IgD-negative memory B cell (primary cell): ENCODE measurements around the gene CYTH4. TPM values are rescaled to one million over a fixed set of nuclear protein-coding genes. Genes with fewer than 3 reads are reported as not detected.
"Not testable (repeated sequence)": the region's sequence is repeated elsewhere in the genome, so short reads cannot be mapped to it uniquely, and the experiment has no call there.

Experiments
- H3K27ac Mint-ChIP-seq, 3 donors: one replicate each; pipeline ENCODE4 v1.8.0; 2020 to 2022; ENCODE audit warnings: mild to moderate bottlenecking in 3 of 3, mixed read lengths in 3 of 3, moderate library complexity in 1 of 3
- H3K27me3 Mint-ChIP-seq: one replicate; pipeline ENCODE4 v1.8.0; 2021; ENCODE audit warnings: mixed read lengths
- H3K36me3 Mint-ChIP-seq: one replicate; pipeline ENCODE4 v1.8.0; 2020; ENCODE audit warnings: mild to moderate bottlenecking, mixed read lengths
- H3K4me1 Mint-ChIP-seq, 3 donors: one replicate each; pipeline ENCODE4 v1.8.0; 2020 to 2022; ENCODE audit warnings: mixed read lengths in 3 of 3, mild to moderate bottlenecking in 1 of 3
- H3K4me3 Mint-ChIP-seq, 4 donors: one replicate each; pipeline ENCODE4 v1.8.0; 2020 to 2022; ENCODE audit warnings: mild to moderate bottlenecking in 4 of 4, mixed read lengths in 4 of 4, moderate library complexity in 3 of 4
- H3K9me3 Mint-ChIP-seq, 3 donors: one replicate each; pipeline ENCODE4 v1.8.0; 2020 to 2021; ENCODE audit warnings: mixed read lengths in 3 of 3, mild to moderate bottlenecking in 1 of 3
- polyA plus RNA-seq: library from polyadenylated mRNA; unstranded; fragments of 300-500 nt; fragmentation: Illumina TruSeq; gene quantifications from one replicate; pipeline ENCODE4 v1.2.3, GENCODE V29; 2021

The CYTH4 gene
- polyA plus RNA-seq, 1 donor from 2014 or later: 70.8 TPM

DNA sequence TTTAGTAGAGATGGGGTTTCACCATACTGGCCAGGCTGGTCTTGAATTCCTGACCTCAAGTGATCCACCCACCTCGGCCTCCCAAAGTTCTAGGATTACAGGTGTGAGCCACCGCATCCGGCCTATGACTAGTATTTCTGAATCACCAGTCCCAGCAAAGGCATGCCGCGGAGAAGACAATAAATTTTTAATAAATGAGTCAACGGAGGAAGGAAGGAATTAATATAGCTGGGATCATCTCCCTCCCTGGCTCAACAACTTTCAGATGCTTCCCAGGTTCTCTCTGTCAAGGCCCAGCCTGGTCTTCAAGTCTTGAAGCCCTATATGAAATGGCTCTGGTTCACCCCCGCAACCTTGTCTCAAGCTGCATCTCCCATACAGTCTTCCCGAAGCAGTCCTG, 45.7 kb downstream of the CYTH4 start:
- no peak overlapping the region for H3K4me3 Mint-ChIP-seq
- no peaks in the 10 kb centered on the region for H3K9me3 Mint-ChIP-seq
- peaks cover 50% of the 10 kb centered on the region for H3K27me3 Mint-ChIP-seq
- H3K27ac Mint-ChIP-seq: peak overlapping the region in 1 of 3 donors; percentile 14
- peaks cover 0 to 3% (median 0%) of the 10 kb centered on the region in 3 donors for H3K4me1 Mint-ChIP-seq
- H3K36me3 Mint-ChIP-seq: no peaks in the 10 kb centered on the region

GRCh38 chr22:37328538-37329237, 46.4 kb downstream of the CYTH4 start:
- not testable (repeated sequence) for H3K9me3 Mint-ChIP-seq, H3K27ac Mint-ChIP-seq, H3K4me1 Mint-ChIP-seq, H3K4me3 Mint-ChIP-seq, H3K36me3 Mint-ChIP-seq
- H3K27me3 Mint-ChIP-seq: peaks cover 46% of the 10 kb centered on the region

- peaks cover 46% of the 10 kb centered on the region for H3K27me3 Mint-ChIP-seq
- H3K36me3 Mint-ChIP-seq: no peaks in the 10 kb centered on the region
- peaks cover 0 to 4% (median 0%) of the 10 kb centered on the region in 3 donors for H3K4me1 Mint-ChIP-seq
- no peak overlapping the region for H3K4me3 Mint-ChIP-seq
- H3K9me3 Mint-ChIP-seq: no peaks in the 10 kb centered on the region
- no peak overlapping the region for H3K27ac Mint-ChIP-seq
Measured at GRCh38 chr22:37329238-37330140, 47.2 kb downstream of the CYTH4 start.

DNA sequence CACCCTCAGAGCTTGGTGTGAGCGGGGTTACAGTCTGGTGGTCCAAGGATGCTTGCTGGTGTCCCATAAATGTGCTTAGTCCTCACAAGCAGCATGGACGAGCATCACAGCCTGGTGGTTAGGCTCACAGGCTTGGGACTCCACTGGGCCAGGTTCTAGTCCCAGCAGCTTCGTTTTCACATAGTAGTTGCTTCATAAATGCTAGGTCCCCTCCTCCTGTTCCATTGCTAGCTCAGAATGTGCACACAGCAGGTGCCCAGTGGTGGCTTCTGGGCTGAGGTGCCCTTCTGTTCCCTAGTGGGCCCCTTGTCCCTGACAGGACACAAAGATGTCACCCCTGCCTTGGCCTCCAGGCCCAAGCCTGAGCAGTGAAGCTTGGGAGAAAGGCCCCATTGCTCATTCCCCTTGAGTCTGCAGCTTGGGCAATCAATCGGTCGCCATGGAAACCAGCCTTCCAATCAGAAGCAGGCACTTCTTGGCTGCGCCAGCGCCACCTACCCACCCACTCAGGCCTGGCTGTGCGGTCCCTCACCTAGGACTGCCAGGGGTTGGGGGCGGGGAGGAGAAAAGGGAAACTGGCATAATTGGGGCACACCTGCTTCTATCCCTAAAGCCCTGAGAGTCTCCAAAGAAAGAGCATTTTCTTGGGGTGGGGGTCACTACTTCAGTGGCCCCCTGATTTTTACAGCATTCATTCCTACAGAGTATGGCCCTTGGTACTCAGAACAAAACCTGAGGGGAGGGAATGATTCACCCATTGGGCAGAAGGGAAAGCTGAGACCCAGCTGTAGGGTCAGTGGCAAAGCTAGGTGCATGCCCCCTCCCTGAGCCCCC, 48.1 kb downstream of the CYTH4 start:
- no peaks in the 10 kb centered on the region for H3K9me3 Mint-ChIP-seq
- H3K4me1 Mint-ChIP-seq: peaks cover 2 to 6% (median 3%) of the 10 kb centered on the region in 3 donors
- peak overlapping the region in 1 of 3 donors; percentile 46 for H3K27ac Mint-ChIP-seq
- H3K27me3 Mint-ChIP-seq: peaks cover 53% of the 10 kb centered on the region
- no peaks in the 10 kb centered on the region for H3K36me3 Mint-ChIP-seq
- no peak overlapping the region for H3K4me3 Mint-ChIP-seq

GRCh38 chr22:37331034-37331428, 48.7 kb downstream of the CYTH4 start:
- Mint-ChIP-seq H3K27ac (no peak overlapping the region), H3K4me1 (peaks cover 4 to 7% (median 7%) of the 10 kb centered on the region in 3 donors), H3K4me3 (no peak overlapping the region), H3K27me3 (peaks cover 54% of the 10 kb centered on the region), H3K9me3 (no peaks in the 10 kb centered on the region), H3K36me3 (no peaks in the 10 kb centered on the region)

- Mint-ChIP-seq H3K4me1 (peaks cover 4 to 7% (median 7%) of the 10 kb centered on the region in 3 donors), H3K9me3 (no peaks in the 10 kb centered on the region), H3K27ac (peak overlapping the region in 1 of 3 donors; percentile 4), H3K36me3 (no peaks in the 10 kb centered on the region), H3K27me3 (peaks cover 56% of the 10 kb centered on the region), H3K4me3 (no peak overlapping the region)
Measured at GRCh38 chr22:37331856-37332536, 49.7 kb downstream of the CYTH4 start.

DNA sequence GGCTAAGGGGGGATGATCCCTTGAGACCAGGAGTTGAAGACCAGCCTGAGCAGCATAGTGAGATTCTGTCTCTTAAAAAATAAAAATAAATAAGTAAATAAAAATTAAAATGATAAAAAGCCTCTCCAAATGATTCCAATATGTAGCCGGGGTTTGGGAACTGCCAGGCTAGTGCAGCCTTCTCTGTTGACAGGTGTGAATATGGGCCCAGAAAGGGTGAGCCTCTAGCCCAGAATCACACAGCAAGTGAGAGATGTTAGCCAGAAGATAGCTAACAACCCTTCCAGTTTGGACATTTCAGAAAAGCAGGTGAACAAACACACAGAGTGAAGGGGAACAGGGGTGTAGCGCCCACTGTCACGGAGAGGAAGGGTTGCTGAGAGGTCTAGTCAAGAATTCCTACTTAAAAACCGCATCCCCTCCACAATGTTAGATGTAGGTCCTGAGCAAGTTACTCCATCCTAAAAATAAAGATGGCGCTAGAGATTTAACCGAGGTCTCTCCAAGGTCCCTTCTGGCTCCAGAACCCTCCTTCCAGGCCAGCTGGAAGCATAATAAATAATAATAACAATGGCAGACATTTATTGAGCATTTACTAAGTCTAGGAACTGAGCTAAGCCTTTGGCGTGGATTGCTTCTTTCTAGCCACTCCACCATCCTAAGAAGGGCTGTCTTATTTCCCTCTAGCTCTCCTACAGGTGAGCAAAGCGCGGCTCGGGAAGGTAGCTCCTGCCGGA, 51.6 kb downstream of the CYTH4 start:
- Mint-ChIP-seq H3K9me3 (no peaks in the 10 kb centered on the region), H3K36me3 (no peaks in the 10 kb centered on the region), H3K27me3 (peaks cover 52% of the 10 kb centered on the region), H3K27ac (no peak overlapping the region), H3K4me1 (peaks cover 4 to 10% (median 9%) of the 10 kb centered on the region in 3 donors), H3K4me3 (peak overlapping the region in 2 of 4 donors; percentile 72 to 77)

- Mint-ChIP-seq H3K4me3 (peak overlapping the region in 2 of 4 donors; percentile 72 to 77), H3K27ac (no peak overlapping the region), H3K4me1 (peaks cover 4 to 10% (median 9%) of the 10 kb centered on the region in 3 donors), H3K27me3 (peaks cover 52% of the 10 kb centered on the region), H3K9me3 (no peaks in the 10 kb centered on the region), H3K36me3 (peaks cover 2% of the 10 kb centered on the region)
Measured at GRCh38 chr22:37334461-37334858, 52.2 kb downstream of the CYTH4 start.

- peaks cover 2% of the 10 kb centered on the region for H3K36me3 Mint-ChIP-seq
- H3K4me3 Mint-ChIP-seq: peak overlapping the region in 1 of 4 donors; percentile 65
Measured at GRCh38 chr22:37334859-37335805, 52.8 kb downstream of the CYTH4 start.

DNA sequence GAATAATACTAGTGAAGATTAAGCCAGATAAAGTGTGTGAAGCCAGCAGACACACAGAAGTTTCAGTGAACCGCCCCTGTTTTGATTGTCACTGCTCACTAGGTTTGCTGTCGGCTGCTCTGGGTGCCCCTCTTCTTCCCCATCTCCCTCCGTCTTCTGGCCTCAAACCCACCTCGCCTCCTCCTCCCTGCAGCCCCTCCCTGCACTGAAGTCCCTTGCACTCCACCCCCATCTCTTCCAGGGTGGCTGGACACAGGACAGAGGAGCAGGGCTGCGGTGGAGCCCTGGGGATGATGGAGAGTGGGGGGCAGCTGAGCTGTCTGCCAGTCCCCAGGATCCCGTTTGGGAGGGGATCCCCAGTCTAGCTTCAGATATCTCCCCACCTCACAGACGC, 53.5 kb downstream of the CYTH4 start:
- Mint-ChIP-seq H3K9me3 (no peaks in the 10 kb centered on the region), H3K36me3 (peaks cover 2% of the 10 kb centered on the region), H3K27me3 (peaks cover 44% of the 10 kb centered on the region), H3K27ac (no peak overlapping the region), H3K4me3 (no peak overlapping the region), H3K4me1 (peaks cover 4 to 10% (median 9%) of the 10 kb centered on the region in 3 donors)

More at GRCh38 chr22:37334859-37335805, 52.8 kb downstream of the CYTH4 start:
- no peaks in the 10 kb centered on the region for H3K9me3 Mint-ChIP-seq
- peak overlapping the region in 1 of 3 donors; percentile 57 for H3K27ac Mint-ChIP-seq
- peaks cover 4 to 10% (median 9%) of the 10 kb centered on the region in 3 donors for H3K4me1 Mint-ChIP-seq
- peaks cover 49% of the 10 kb centered on the region for H3K27me3 Mint-ChIP-seq

GRCh38 chr22:37336579-37336978, 54.3 kb downstream of the CYTH4 start:
- Mint-ChIP-seq H3K36me3 (peaks cover 2% of the 10 kb centered on the region), H3K4me1 (peaks cover 4 to 10% (median 9%) of the 10 kb centered on the region in 3 donors), H3K4me3 (no peak overlapping the region), H3K27me3 (peaks cover 44% of the 10 kb centered on the region), H3K9me3 (no peaks in the 10 kb centered on the region), H3K27ac (no peak overlapping the region)

- Mint-ChIP-seq H3K27me3 (peaks cover 40% of the 10 kb centered on the region), H3K27ac (no peak overlapping the region), H3K36me3 (peaks cover 2% of the 10 kb centered on the region), H3K4me1 (peaks cover 4 to 11% (median 9%) of the 10 kb centered on the region in 3 donors), H3K4me3 (peak overlapping the region in 1 of 4 donors; percentile 63), H3K9me3 (no peaks in the 10 kb centered on the region)
Measured at GRCh38 chr22:37337204-37337943, 55.1 kb downstream of the CYTH4 start.
